Stimulated activated CD8-positive, alpha-beta memory T cell treated with anti-CD3 and anti-CD28 coated beads, Interleukin-12 subunit alpha, Interleukin-12 subunit beta, amount 100 ng/mL, for 1 hour (primary cell): ENCODE measurements around the gene SIKE1.
"Not testable (repeated sequence)": the region's sequence is repeated elsewhere in the genome, so short reads cannot be mapped to it uniquely, and the experiment has no call there.

Source experiments
- DNase-seq: peaks from one replicate; pipeline ENCODE4 v3.0.0-alpha.2; 2020; ENCODE audit warnings: low read depth

SIKE1 gene

GRCh38 chr1:114755006-114755931 is 25.2 kb downstream of the SIKE1 start:
- no peak for DNase-seq

DNA sequence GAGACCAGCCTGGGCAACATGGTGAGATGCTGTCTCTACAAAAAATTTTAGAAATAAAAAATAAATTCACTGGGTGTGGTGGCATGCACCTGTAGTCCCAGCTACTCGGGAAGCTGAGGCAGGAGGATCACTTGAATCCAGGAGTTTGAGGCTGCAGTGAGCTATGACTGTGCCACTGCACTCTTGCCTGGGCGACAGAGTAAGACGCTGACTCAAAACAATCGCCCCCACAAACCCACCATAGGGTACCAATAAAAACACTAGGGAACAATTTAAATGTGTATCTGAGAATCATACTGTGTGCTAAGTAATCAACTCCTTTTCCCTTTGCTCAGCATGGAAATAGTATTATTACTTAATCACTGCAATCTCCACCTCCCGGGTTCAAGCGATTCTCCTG is 26.8 kb downstream of the SIKE1 start:
- not testable (repeated sequence) for DNase-seq

GRCh38 chr1:114753143-114753542 is 27.3 kb downstream of the SIKE1 start:
- DNase-seq, result no peak

GRCh38 chr1:114750780-114751179 is 29.7 kb downstream of the SIKE1 start:
- DNase-seq, result no peak

DNA sequence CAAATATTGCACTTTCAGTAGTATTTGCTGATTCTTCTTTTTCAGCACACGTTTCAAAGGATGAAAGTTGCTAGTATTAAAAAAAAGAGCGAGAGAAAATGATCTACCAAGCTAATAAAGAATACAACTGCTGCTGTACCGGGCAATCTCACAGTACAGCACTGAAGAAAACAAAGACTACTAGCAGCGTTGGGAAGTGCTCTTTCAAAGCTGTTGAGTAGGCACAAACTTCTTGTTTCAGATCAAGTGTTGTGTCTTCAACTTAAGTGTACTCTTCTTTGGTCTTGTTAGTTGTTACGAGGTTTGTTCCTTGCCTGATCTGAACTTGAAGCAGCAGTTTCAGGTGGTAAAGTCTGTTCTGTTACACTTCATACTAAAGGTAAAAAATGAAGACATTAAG is 30.6 kb downstream of the SIKE1 start:
- DNase-seq, result no peak

DNA sequence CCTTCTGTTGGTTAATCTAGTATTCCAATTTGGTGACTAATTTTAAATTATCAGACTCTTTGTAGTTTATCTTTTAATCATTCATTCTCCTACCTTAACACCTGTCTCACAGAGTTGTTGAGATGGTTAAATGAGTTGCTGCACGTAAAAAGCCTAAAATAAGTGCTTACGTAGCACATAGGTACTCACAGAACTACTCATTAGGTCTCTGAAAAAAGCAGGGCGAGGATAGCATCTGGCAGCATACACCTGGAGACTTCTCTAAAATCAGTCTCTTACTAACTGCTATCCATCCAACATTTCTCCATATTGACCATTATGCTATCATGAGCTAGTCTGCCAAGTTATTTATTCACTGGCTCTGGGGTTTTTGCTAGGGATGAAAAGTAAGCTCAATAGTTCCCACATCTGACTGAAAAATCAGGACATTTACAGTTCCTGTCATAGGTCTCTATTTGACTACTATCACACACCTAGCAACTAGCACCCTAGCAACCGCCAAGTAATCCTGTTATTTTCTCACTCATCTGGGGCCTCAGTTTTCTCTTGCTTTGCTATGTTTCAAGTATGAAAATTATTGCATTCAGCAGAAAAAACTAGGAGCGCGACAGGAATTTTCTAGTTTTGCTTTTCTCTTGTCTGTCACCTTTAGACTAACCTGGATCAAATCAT is 33.9 kb downstream of the SIKE1 start:
- DNase-seq, result no peak

GRCh38 chr1:114745291-114745690 is 35.2 kb downstream of the SIKE1 start:
- no peak for DNase-seq

- DNase-seq, result no peak
Measured at GRCh38 chr1:114741963-114742746, 38.3 kb downstream of the SIKE1 start.

DNA sequence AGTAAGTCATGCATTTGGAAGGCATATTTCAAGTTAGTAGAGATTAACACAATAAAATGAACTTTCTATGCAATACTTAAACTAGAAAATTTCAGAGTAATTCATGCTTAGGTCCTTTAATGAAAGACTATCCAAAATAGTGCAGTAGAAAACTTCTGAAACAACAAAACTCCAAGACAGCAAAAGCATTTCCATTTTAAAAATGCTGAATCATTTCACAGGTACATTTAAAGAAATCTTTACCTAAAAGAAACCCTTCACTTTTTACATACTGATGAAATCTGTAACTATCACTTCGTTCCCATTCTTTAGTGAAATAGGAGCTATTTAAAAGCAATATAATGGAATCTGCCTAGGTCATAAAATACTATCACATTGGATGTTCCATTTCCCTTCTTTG is 40.2 kb downstream of the SIKE1 start:
- DNase-seq, result no peak

DNA sequence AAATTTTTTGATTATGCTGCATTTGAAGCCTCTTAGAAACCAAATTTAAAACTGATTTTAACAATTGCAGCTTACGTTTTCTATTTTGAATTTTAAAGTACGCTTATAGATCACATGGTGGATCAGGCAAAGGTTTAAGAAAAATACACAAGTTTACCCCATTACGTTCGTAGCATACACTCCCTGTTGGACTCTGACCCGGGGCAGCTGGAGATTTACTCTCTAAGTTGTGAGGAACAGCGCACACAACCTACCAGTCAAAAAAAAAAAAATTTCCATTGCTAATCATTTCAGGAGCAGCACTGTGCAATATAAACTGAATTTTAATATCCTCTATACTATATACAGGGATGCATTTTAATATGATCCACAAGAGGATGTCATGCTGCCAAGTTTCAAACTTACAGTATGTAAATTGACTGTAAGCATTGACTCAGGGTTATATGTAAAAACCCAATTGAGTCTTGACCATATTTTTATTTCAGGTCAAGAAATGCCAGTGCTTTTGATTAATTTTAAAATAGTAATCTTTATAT is 43.1 kb downstream of the SIKE1 start:
- no peak for DNase-seq

DNA sequence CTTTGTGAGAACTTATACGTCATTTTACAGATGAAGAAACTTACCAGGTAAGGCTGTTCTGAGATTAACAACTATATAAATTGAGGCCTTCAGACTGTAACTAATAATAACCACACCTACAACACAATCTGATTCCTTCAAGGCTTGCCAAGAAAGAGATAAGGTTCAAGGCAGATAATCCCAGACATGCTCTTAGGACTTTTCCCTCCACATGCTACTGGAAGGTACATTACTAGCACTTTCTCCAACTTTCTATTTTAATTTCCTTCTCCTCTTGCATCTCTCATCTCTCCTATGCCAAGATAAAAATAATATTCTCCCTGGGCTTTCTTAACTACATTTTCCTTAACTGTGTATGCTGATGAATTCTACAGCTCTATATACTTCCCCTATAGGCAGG is 45.0 kb downstream of the SIKE1 start:
- DNase-seq, result no peak

DNA sequence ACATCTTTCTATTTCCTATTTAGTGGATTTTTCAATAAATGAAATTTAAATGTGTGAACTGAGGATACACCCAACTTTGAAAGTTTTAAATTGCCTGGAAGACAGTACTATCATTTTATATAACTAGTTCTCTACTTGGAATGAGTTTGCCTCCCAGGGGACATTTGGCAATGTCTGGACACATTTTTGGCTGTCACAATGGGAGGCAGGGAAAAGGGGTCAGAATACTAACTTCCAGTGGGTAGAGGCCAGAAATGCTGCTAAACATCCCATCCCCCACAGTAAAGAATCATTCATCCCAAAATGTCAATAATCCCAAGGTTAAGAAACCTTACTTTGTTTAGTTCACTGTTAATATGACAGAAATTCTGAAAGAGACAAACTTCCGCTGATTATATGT is 50.7 kb downstream of the SIKE1 start:
- DNase-seq, result no peak

- DNase-seq, result no peak
Measured at GRCh38 chr1:114728553-114728952, 51.9 kb downstream of the SIKE1 start.

DNA sequence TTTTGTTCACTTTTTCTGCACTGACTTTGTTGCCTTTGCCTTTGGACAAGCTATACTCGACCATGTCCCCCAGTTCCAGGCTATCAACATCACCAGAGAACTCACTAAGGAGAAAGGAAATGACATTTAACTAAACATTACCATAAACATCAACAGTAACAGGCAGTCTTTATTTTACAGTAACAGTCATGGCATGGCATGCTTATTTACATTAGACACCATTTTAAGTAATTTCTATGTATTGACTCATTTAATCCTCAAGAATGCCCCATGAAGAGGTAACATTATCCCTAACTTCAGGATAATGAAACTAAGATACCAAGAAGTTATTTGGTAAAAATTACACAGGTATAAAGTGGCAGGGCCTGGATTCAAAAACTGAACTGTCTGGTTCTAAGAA is 55.3 kb downstream of the SIKE1 start:
- no peak for DNase-seq

DNA sequence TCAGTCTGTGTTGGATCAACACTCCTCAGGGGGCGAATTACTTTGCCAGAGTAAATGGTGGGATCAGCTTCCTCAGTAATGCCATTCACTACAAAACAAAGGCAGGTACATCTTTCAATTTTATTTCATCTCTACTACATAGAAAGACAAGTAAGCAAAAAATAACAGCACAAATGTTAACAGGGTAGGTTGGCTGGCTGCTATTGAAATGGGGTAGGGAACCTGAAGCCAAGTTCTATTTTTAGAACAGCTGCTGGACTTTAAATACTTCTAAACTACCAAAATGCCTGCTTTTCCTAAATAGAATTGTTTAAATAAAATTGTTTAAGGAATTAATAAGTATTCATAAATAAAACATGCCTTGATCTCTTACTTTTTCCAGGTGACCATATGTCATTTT is 56.6 kb downstream of the SIKE1 start:
- DNase-seq, result no peak

GRCh38 chr1:114723457-114723856 is 57.0 kb downstream of the SIKE1 start:
- DNase-seq, result no peak

- DNase-seq, result no peak
Measured at GRCh38 chr1:114720492-114720891, 60.0 kb downstream of the SIKE1 start.
